Thyroid gland (tissue), 4 donors: Measurements from ENCODE around the gene RAB20. TPM values are rescaled to one million over a fixed set of nuclear protein-coding genes. Genes with fewer than 3 reads are reported as not detected.

Experiments
- DNase-seq, 2 donors: peaks; one replicate each; pipeline ENCODE4 v3.0.0-alpha.2; 2019
- H3K27ac ChIP-seq, 3 donors: fragments of 200-600 bp; sonication (generic); 1 replicate in 2 of 3; 2 replicates in 1 of 3; pipeline ENCODE4 v1.5.1; 2016 to 2019; ENCODE audit warnings: mild to moderate bottlenecking in 1 of 3, moderate library complexity in 1 of 3
- H3K27me3 ChIP-seq: fragments of 200-600 bp; sonication (generic); one replicate; pipeline ENCODE4 v1.5.1; 2019
- H3K36me3 ChIP-seq, 2 donors: fragments of 200-600 bp; sonication (generic); one replicate each; pipeline ENCODE4 v1.5.1; 2016 to 2019
- H3K4me1 ChIP-seq, 2 donors: fragments of 200-600 bp; sonication (generic); one replicate each; pipeline ENCODE4 v1.5.1; 2017 to 2019
- H3K4me3 ChIP-seq, 3 donors: fragments of 200-600 bp; sonication (generic); replicated peaks in 1 of 3; 1 replicate in 2 of 3; 2 replicates in 1 of 3; pipeline ENCODE4 v1.5.1; 2016; ENCODE audit warnings: mild to moderate bottlenecking in 1 of 3
- H3K9me3 ChIP-seq: fragments of 200-600 bp; sonication (generic); one replicate; pipeline ENCODE4 v1.5.1; 2017
- POLR2A ChIP-seq, 2 donors: fragments of 450-650 bp; IDR thresholded peaks; one replicate each; pipeline ENCODE4 v1.6.1; 2017; ENCODE audit warnings: antibody characterized with exemption in 2 of 2, mild to moderate bottlenecking in 2 of 2, moderate library complexity in 1 of 2
- WGBS, 2 donors: methylation state at CpG; one replicate each; pipeline ENCODE4 v1.1.5; 2017; 5-methylcytosine and 5-hydroxymethylcytosine counted together
- intact Hi-C: fragments of 100-400 bp; cut with DNase I; formaldehyde crosslinking; loops from one replicate; pipeline ENCODE4 v1.15.1; 2023
- total RNA-seq, 4 donors: library from RNA; depleted of rRNA; stranded (reverse); fragments of >200 nt; gene quantifications; one replicate each; pipeline ENCODE4 v1.2.3, GENCODE V29; 2016
- TF ChIP-seq, protein P1 (sequence below), 6 experiments: fragments of 200-600 bp in 3 of 6; fragments of 450-650 bp in 3 of 6; sonication (generic) in 3 of 6; IDR thresholded peaks; one replicate each; pipeline ENCODE4 v1.5.1; 2016 to 2019; ENCODE audit warnings: antibody characterized with exemption in 6 of 6, mild to moderate bottlenecking in 2 of 6, inconsistent platforms in 1 of 6, moderate library complexity in 1 of 6

Gene RAB20
- total RNA-seq, 4 donors from 2014 or later, result 21.0 to 60.5 (median 43.5) TPM

DNA sequence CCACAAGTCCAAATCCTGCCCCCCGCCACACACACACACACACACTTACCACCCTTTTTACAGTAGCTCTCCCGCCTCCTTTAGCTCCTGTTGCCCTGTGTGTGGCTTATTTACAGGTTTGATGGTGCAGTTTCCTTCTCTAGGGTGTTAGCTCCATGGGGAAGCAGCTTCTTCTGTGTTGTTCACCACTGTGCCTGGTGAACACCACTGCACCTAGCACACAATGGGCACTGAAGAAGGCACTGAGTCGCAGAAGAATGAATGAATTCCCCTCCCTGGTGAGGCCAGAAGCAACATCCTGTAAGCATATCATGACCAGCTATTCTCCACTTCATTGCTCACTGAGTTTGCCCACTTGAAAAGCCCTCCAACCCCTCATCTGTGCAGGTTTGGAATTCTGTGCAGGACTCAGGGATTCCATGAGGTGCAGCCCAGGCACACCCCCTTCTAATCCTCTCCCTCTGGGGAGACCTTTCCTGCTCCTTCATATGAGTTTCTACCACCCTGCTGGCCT, 3.0 kb upstream of the RAB20 start:
- no peaks in the 10 kb centered on the region for H3K36me3 ChIP-seq
- peak in 1 of 2 donors; percentile 71 for TF ChIP-seq POLR2A (IDR thresholded peaks at IDR 0.05)
- TF ChIP-seq, protein P1, sequence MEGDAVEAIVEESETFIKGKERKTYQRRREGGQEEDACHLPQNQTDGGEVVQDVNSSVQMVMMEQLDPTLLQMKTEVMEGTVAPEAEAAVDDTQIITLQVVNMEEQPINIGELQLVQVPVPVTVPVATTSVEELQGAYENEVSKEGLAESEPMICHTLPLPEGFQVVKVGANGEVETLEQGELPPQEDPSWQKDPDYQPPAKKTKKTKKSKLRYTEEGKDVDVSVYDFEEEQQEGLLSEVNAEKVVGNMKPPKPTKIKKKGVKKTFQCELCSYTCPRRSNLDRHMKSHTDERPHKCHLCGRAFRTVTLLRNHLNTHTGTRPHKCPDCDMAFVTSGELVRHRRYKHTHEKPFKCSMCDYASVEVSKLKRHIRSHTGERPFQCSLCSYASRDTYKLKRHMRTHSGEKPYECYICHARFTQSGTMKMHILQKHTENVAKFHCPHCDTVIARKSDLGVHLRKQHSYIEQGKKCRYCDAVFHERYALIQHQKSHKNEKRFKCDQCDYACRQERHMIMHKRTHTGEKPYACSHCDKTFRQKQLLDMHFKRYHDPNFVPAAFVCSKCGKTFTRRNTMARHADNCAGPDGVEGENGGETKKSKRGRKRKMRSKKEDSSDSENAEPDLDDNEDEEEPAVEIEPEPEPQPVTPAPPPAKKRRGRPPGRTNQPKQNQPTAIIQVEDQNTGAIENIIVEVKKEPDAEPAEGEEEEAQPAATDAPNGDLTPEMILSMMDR (IDR thresholded peaks at IDR 0.05), result no peak
- H3K9me3 ChIP-seq, result no peaks in the 10 kb centered on the region
- WGBS, 2 donors, result 60 to 68% methylated on average over 3 of the region's 3 CpGs
- intact Hi-C loops, result loop anchor here (10.0 kb wide), 1 partner anchor 60 kb away; no protein-coding TSS in a partner anchor
- no peak overlapping the region for H3K4me3 ChIP-seq
- peaks cover 30 to 38% of the 10 kb centered on the region in 2 donors for H3K4me1 ChIP-seq
- peak overlapping the region; percentile 60 to 98 (median 68) for H3K27ac ChIP-seq
- peak; percentile 58 to 66 for DNase-seq
- no peaks in the 10 kb centered on the region for H3K27me3 ChIP-seq

DNA sequence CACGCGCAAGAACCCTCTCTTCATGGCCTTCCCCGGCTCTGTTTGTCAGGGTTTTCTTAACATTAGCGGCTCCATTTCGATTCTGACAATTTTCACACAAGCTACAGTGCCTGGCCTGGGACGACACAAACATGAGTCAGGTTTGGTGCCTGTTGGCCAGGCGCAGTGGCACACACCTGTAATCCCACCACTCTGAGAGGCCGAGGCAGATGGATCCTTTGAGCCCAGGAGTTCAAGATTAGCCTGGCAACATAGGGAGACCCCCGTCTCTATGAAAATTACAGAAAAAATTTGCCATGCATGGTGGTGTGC, 1.9 kb upstream of the RAB20 start:
- WGBS, 2 donors, result 92 to 96% methylated on average over 9 of the region's 9 CpGs
- Histone ChIP-seq H3K9me3 (no peaks in the 10 kb centered on the region), H3K36me3 (no peaks in the 10 kb centered on the region), H3K27me3 (no peaks in the 10 kb centered on the region), H3K4me3 (no peak overlapping the region), H3K4me1 (peaks cover 39 to 47% of the 10 kb centered on the region in 2 donors), H3K27ac (peak overlapping the region in 1 of 3 donors; percentile 98)
- intact Hi-C loops, result loop anchor here (2.0 to 10.0 kb wide), 2 partner anchors 35 to 59 kb away; no protein-coding TSS in a partner anchor
- no peak for DNase-seq
- TF ChIP-seq POLR2A (IDR thresholded peaks at IDR 0.05), result no peak
- TF ChIP-seq, protein P1 (IDR thresholded peaks at IDR 0.05), result no peak

DNA sequence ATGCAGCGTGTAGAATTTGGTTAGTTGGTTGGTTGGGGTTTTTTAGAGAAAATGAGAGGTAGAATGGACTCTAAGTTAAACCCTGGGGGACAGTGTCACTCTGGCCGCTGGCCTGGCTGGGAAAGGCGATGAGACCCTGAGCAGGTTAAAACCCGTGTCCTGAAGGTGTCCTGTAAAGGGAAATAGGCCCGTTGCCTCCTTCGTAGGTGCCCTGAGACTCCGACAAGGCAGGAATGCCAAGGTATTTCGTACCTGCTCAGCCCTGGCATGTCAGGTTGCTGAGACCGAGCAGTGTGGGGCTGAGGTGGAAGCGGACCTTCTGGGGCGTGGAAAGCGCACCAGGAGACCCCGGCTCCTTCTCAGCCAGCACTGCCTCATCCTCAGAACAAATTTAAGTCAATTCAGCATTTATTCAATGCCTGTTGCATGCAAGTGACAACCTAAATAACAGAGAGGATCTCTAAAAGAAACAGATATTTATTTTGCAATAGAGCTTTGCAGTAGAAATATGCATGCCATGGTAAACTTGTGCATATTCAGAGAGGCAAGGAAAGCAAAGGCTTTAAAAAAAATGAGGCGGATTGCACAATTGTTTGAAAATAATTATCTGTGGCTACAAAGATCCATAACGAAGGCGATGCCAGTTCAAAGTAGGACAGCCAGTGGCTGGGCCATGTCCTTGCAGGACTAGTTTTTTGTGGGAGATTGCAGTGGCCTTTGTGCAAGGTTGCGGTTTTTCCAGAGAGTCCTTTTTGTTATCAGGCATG, 1.4 kb upstream of the RAB20 start:
- 71 to 93% methylated on average over 17 of the region's 17 CpGs for WGBS, 2 donors
- no peaks in the 10 kb centered on the region for H3K36me3 ChIP-seq
- H3K27ac ChIP-seq, result peak overlapping the region in 1 of 3 donors; percentile 98
- no peaks in the 10 kb centered on the region for H3K27me3 ChIP-seq
- H3K4me1 ChIP-seq, result peaks cover 44 to 53% of the 10 kb centered on the region in 2 donors
- intact Hi-C loops, result loop anchor here (2.0 to 10.0 kb wide), 2 partner anchors 34 to 58 kb away; no protein-coding TSS in a partner anchor
- H3K9me3 ChIP-seq, result no peaks in the 10 kb centered on the region
- H3K4me3 ChIP-seq, result peak overlapping the region in 2 of 3 donors; percentile 38 to 74
- peak in 1 of 2 donors; percentile 47 for DNase-seq
- TF ChIP-seq, protein P1 (IDR thresholded peaks at IDR 0.05), result no peak
- TF ChIP-seq POLR2A (IDR thresholded peaks at IDR 0.05), result peak in 1 of 2 donors; percentile 29

DNA sequence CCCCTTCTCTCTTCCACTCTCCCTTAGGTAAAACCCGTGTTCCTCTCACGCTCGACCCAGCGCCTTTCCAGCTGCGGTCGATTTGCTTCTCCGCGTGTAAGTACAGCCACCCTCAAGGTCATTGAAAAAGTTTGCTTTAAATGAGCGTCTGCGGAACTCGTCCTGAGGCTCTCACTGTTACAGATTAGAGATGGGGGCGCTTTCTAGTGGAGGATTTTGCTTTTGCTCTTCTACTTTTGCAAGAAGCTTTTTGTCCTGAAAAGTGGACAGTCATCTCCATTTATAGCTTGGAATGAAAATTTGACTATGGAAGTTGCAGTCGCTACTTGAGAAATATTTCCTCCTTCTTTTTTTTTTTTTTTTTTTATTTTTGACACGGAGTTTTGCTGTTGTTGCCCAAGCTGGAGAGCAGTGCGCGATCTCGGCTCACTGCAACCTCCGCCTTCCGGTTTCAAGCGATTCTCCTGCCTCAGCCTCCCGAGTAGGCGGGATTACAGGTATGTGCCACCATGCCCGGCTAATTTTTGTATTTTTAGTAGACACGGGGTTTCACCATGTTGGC, 595 bp upstream of the RAB20 start:
- Histone ChIP-seq H3K4me3 (peak overlapping the region in 2 of 3 donors; percentile 38 to 74), H3K27ac (peak overlapping the region; percentile 81 to 100 (median 98)), H3K36me3 (no peaks in the 10 kb centered on the region), H3K4me1 (peaks cover 52 to 59% of the 10 kb centered on the region in 2 donors), H3K27me3 (no peaks in the 10 kb centered on the region), H3K9me3 (no peaks in the 10 kb centered on the region)
- WGBS, 2 donors, result 20 to 23% methylated on average over 22 to 24 of the region's 24 CpGs
- intact Hi-C loops, result loop anchor here (2.0 to 10.0 kb wide), 2 partner anchors 33 to 57 kb away; no protein-coding TSS in a partner anchor
- peak in 1 of 2 donors; percentile 22 for DNase-seq
- no peak for TF ChIP-seq POLR2A (IDR thresholded peaks at IDR 0.05)
- TF ChIP-seq, protein P1 (IDR thresholded peaks at IDR 0.05), result no peak
